Endothelial cell of umbilical vein (primary cell): Measurements from ENCODE around the gene MTA1.

ENCODE experiments used
- EZH2 ChIP-seq: IDR thresholded peaks from 2 replicates; pipeline ENCODE4 v1.6.1; 2012; ENCODE audit warnings: borderline replicate concordance, low read depth, mild to moderate bottlenecking, moderate library complexity, low read length, inconsistent platforms; ENCODE audit not compliant: severe bottlenecking
- FOS ChIP-seq: IDR thresholded peaks from 2 replicates; pipeline ENCODE4 v1.6.1; 2011; ENCODE audit warnings: mild to moderate bottlenecking, low read length, moderate library complexity, borderline replicate concordance; ENCODE audit not compliant: insufficient read depth
- MYC ChIP-seq: IDR thresholded peaks from one replicate; pipeline ENCODE4 v1.6.1; 2011; ENCODE audit warnings: mild to moderate bottlenecking, low read depth, low read length
- POLR2A ChIP-seq: IDR thresholded peaks from 2 replicates; pipeline ENCODE4 v1.6.1; 2012; ENCODE audit warnings: low read depth, mild to moderate bottlenecking, control low read depth, low read length
- POLR2AphosphoS5 ChIP-seq: IDR thresholded peaks from 2 replicates; pipeline ENCODE4 v1.6.1; 2012; ENCODE audit warnings: low read depth, mild to moderate bottlenecking, control low read depth, low read length, moderate library complexity; ENCODE audit not compliant: insufficient read depth
- TF ChIP-seq, protein P1 (sequence below), 2 donors: IDR thresholded peaks; 1 replicate in 1 of 2; 2 replicates in 1 of 2; pipeline ENCODE4 v1.5.1; 2011; ENCODE audit warnings: low read length in 2 of 2, mild to moderate bottlenecking in 2 of 2, moderate library complexity in 2 of 2, control low read depth in 1 of 2, inconsistent platforms in 1 of 2, low read depth in 1 of 2; ENCODE audit not compliant: insufficient read depth in 1 of 2; ENCODE audit errors: extremely low read depth in 1 of 2
- TF ChIP-seq, protein P2 (sequence below): IDR thresholded peaks from 2 replicates; pipeline ENCODE4 v1.6.1; 2011; ENCODE audit not compliant: insufficient read depth, insufficient read length

DNA sequence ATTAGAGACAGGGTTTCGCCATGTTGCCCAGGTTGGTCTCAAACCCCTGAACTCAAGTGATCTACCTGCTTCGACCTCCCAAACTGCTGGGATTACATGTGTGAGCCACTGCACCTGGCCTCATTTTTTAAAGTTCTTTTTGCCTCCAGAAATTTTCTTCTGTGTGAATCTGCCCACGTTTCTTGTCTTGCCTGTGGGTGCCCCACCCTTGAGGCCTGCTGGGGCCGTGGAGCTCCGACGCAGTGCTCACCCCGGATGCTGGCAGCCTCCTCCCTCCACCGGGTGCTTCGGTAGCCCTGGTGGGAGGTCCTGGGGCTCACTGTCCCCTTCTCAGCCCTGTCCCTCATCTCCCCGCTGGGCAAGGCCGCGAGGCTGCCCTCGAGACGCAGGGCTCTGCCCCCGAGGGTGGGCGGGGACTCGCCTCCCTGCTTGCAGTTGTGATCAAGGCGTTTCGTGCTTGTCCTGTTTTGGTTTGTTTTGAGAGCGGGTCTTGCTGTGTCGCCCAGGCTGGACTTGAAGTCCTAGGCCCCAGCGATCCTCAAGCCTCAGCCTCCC is 35.5 kb downstream of the MTA1 start:
- TF ChIP-seq POLR2A (no peak), EZH2 (no peak), POLR2AphosphoS5 (no peak), MYC (no peak), FOS (no peak)
- TF ChIP-seq, protein P1, sequence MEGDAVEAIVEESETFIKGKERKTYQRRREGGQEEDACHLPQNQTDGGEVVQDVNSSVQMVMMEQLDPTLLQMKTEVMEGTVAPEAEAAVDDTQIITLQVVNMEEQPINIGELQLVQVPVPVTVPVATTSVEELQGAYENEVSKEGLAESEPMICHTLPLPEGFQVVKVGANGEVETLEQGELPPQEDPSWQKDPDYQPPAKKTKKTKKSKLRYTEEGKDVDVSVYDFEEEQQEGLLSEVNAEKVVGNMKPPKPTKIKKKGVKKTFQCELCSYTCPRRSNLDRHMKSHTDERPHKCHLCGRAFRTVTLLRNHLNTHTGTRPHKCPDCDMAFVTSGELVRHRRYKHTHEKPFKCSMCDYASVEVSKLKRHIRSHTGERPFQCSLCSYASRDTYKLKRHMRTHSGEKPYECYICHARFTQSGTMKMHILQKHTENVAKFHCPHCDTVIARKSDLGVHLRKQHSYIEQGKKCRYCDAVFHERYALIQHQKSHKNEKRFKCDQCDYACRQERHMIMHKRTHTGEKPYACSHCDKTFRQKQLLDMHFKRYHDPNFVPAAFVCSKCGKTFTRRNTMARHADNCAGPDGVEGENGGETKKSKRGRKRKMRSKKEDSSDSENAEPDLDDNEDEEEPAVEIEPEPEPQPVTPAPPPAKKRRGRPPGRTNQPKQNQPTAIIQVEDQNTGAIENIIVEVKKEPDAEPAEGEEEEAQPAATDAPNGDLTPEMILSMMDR (IDR thresholded peaks at IDR 0.05; ENCODE audit: extremely low read depth in 1 of 2, insufficient read depth in 1 of 2, low read depth in 1 of 2, low read length in 2 of 2) = no peak
- TF ChIP-seq, protein P2, sequence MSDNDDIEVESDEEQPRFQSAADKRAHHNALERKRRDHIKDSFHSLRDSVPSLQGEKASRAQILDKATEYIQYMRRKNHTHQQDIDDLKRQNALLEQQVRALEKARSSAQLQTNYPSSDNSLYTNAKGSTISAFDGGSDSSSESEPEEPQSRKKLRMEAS = no peak
